Measurements from ENCODE around the gene CDYL.

CDYL gene

GRCh38 chr6:4975506-4975905, 199.3 kb downstream of the CDYL start:
- H2AFZ ChIP-seq, result no peak overlapping the region
- H3K36me3 ChIP-seq (ENCODE audit: control insufficient read depth, insufficient read depth, low read length), result no peaks in the 10 kb centered on the region
- no peak for TF ChIP-seq CTCF (IDR thresholded peaks at IDR 0.05)
- no peaks in the 10 kb centered on the region for H3K27me3 ChIP-seq (ENCODE audit: control insufficient read depth, insufficient read depth, low read length)
- no peak overlapping the region for H3K4me2 ChIP-seq (ENCODE audit: low read length)
- no peaks in the 10 kb centered on the region for H3K9me3 ChIP-seq (ENCODE audit: control insufficient read depth, low read length)
- H3K4me3 ChIP-seq (ENCODE audit: low read depth, low read length), result no peak overlapping the region
- no peaks in the 10 kb centered on the region for H3K79me2 ChIP-seq
- H3K4me1 ChIP-seq, result peaks cover 8% of the 10 kb centered on the region
- H3K27ac ChIP-seq, result no peak overlapping the region
- H3K9ac ChIP-seq, result no peak overlapping the region

GRCh38 chr6:4977468-4977867, 201.3 kb downstream of the CDYL start:
- TF ChIP-seq CTCF (IDR thresholded peaks at IDR 0.05), result no peak
- Histone ChIP-seq H3K4me1 (peaks cover 8% of the 10 kb centered on the region), H2AFZ (no peak overlapping the region)

GRCh38 chr6:4979426-4979825, 203.2 kb downstream of the CDYL start:
- Histone ChIP-seq H3K79me2 (no peaks in the 10 kb centered on the region), H3K4me2 (ENCODE audit: low read length) (no peak overlapping the region), H3K4me3 (ENCODE audit: low read depth, low read length) (no peak overlapping the region), H3K27me3 (ENCODE audit: control insufficient read depth, insufficient read depth, low read length) (no peaks in the 10 kb centered on the region), H3K9ac (no peak overlapping the region), H3K27ac (no peak overlapping the region), H3K4me1 (peaks cover 3% of the 10 kb centered on the region), H2AFZ (no peak overlapping the region), H3K9me3 (ENCODE audit: control insufficient read depth, low read length) (no peaks in the 10 kb centered on the region), H3K36me3 (ENCODE audit: control insufficient read depth, insufficient read depth, low read length) (no peaks in the 10 kb centered on the region)
- TF ChIP-seq CTCF (IDR thresholded peaks at IDR 0.05), result no peak

More at GRCh38 chr6:4977468-4977867, 201.3 kb downstream of the CDYL start:
- no peak overlapping the region for H3K4me2 ChIP-seq (ENCODE audit: low read length)
- H3K36me3 ChIP-seq (ENCODE audit: control insufficient read depth, insufficient read depth, low read length), result no peaks in the 10 kb centered on the region
- no peaks in the 10 kb centered on the region for H3K27me3 ChIP-seq (ENCODE audit: control insufficient read depth, insufficient read depth, low read length)
- no peaks in the 10 kb centered on the region for H3K79me2 ChIP-seq
- no peak overlapping the region for H3K27ac ChIP-seq
- no peak overlapping the region for H3K4me3 ChIP-seq (ENCODE audit: low read depth, low read length)
- H3K9ac ChIP-seq, result no peak overlapping the region
- H3K9me3 ChIP-seq (ENCODE audit: control insufficient read depth, low read length), result no peaks in the 10 kb centered on the region

GRCh38 chr6:4981761-4982160, 205.6 kb downstream of the CDYL start:
- Histone ChIP-seq H3K36me3 (ENCODE audit: control insufficient read depth, insufficient read depth, low read length) (no peaks in the 10 kb centered on the region), H3K9ac (no peak overlapping the region), H3K4me2 (ENCODE audit: low read length) (no peak overlapping the region), H3K27ac (no peak overlapping the region), H3K79me2 (no peaks in the 10 kb centered on the region), H3K9me3 (ENCODE audit: control insufficient read depth, low read length) (no peaks in the 10 kb centered on the region), H3K4me3 (ENCODE audit: low read depth, low read length) (no peak overlapping the region), H2AFZ (peak overlapping the region; percentile 51), H3K4me1 (no peaks in the 10 kb centered on the region), H3K27me3 (ENCODE audit: control insufficient read depth, insufficient read depth, low read length) (no peaks in the 10 kb centered on the region)
- no peak for TF ChIP-seq CTCF (IDR thresholded peaks at IDR 0.05)

- no peak for TF ChIP-seq CTCF (IDR thresholded peaks at IDR 0.05)
- Histone ChIP-seq H3K27ac (no peak overlapping the region), H3K9ac (no peak overlapping the region), H3K4me3 (ENCODE audit: low read depth, low read length) (no peak overlapping the region), H3K4me2 (ENCODE audit: low read length) (no peak overlapping the region), H3K36me3 (ENCODE audit: control insufficient read depth, insufficient read depth, low read length) (no peaks in the 10 kb centered on the region), H3K79me2 (no peaks in the 10 kb centered on the region), H2AFZ (no peak overlapping the region), H3K4me1 (no peaks in the 10 kb centered on the region), H3K27me3 (ENCODE audit: control insufficient read depth, insufficient read depth, low read length) (no peaks in the 10 kb centered on the region), H3K9me3 (ENCODE audit: control insufficient read depth, low read length) (no peaks in the 10 kb centered on the region)
Measured at GRCh38 chr6:4983322-4983721, 207.1 kb downstream of the CDYL start.
